Measurements from ENCODE around the gene DGUOK. TPM values are rescaled to one million over a fixed set of nuclear protein-coding genes. Genes with fewer than 3 reads are reported as not detected.

Gene DGUOK
- total and polyA plus RNA-seq, 4 donors: 28.9 to 103 (median 73.9) TPM

- TF ChIP-seq, protein P1, sequence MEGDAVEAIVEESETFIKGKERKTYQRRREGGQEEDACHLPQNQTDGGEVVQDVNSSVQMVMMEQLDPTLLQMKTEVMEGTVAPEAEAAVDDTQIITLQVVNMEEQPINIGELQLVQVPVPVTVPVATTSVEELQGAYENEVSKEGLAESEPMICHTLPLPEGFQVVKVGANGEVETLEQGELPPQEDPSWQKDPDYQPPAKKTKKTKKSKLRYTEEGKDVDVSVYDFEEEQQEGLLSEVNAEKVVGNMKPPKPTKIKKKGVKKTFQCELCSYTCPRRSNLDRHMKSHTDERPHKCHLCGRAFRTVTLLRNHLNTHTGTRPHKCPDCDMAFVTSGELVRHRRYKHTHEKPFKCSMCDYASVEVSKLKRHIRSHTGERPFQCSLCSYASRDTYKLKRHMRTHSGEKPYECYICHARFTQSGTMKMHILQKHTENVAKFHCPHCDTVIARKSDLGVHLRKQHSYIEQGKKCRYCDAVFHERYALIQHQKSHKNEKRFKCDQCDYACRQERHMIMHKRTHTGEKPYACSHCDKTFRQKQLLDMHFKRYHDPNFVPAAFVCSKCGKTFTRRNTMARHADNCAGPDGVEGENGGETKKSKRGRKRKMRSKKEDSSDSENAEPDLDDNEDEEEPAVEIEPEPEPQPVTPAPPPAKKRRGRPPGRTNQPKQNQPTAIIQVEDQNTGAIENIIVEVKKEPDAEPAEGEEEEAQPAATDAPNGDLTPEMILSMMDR (IDR thresholded peaks at IDR 0.05; ENCODE audit: control extremely low read depth, extremely low read depth): no peak
- peaks cover 3 to 22% (median 17%) of the 10 kb centered on the region in 4 donors for H3K36me3 ChIP-seq (ENCODE audit: control insufficient read depth in 4 of 4, insufficient read depth in 4 of 4, low read length in 4 of 4)
- WGBS, 2 donors: 55 to 83% methylated on average over 2 of the region's 2 CpGs
- H3K4me1 ChIP-seq (ENCODE audit: control insufficient read depth in 5 of 5, insufficient read depth in 5 of 5, low read length in 5 of 5): peaks cover 0 to 1% (median 0%) of the 10 kb centered on the region in 5 donors
- H3K27me3 ChIP-seq (ENCODE audit: control insufficient read depth in 3 of 3, insufficient read depth in 3 of 3, low read length in 2 of 3): no peaks in the 10 kb centered on the region
- no peak overlapping the region for H3K27ac ChIP-seq (ENCODE audit: low read depth in 1 of 2, low read length in 1 of 2)
- no peak for ATAC-seq (ENCODE audit: insufficient read depth, low FRiP score)
- H3K4me3 ChIP-seq: no peak overlapping the region
- no peak overlapping the region for H3K9ac ChIP-seq (ENCODE audit: insufficient read depth in 1 of 2, low read length in 2 of 2)
- H3K9me3 ChIP-seq (ENCODE audit: control insufficient read depth in 4 of 4, insufficient read depth in 3 of 4, low read length in 3 of 4): no peaks in the 10 kb centered on the region
- no peak for DNase-seq
Observed at GRCh38 chr2:73942664-73943063, 16.0 kb downstream of the DGUOK start.

- Histone ChIP-seq H3K9ac (ENCODE audit: insufficient read depth in 1 of 2, low read length in 2 of 2) (no peak overlapping the region), H3K27ac (ENCODE audit: low read depth in 1 of 2, low read length in 1 of 2) (no peak overlapping the region), H3K4me1 (ENCODE audit: control insufficient read depth in 5 of 5, insufficient read depth in 5 of 5, low read length in 5 of 5) (no peaks in the 10 kb centered on the region), H3K27me3 (ENCODE audit: control insufficient read depth in 3 of 3, insufficient read depth in 3 of 3, low read length in 2 of 3) (no peaks in the 10 kb centered on the region), H3K36me3 (ENCODE audit: control insufficient read depth in 4 of 4, insufficient read depth in 4 of 4, low read length in 4 of 4) (peaks cover 8 to 27% (median 17%) of the 10 kb centered on the region in 4 donors), H3K4me3 (no peak overlapping the region), H3K9me3 (ENCODE audit: control insufficient read depth in 4 of 4, insufficient read depth in 3 of 4, low read length in 3 of 4) (no peaks in the 10 kb centered on the region)
- TF ChIP-seq, protein P1 (IDR thresholded peaks at IDR 0.05; ENCODE audit: control extremely low read depth, extremely low read depth): no peak
- no peak for DNase-seq
- ATAC-seq (ENCODE audit: insufficient read depth, low FRiP score): no peak
- WGBS, 2 donors: 82 to 91% methylated on average over 4 of the region's 4 CpGs
Observed at GRCh38 chr2:73944714-73945113, 18.0 kb downstream of the DGUOK start.

DNA sequence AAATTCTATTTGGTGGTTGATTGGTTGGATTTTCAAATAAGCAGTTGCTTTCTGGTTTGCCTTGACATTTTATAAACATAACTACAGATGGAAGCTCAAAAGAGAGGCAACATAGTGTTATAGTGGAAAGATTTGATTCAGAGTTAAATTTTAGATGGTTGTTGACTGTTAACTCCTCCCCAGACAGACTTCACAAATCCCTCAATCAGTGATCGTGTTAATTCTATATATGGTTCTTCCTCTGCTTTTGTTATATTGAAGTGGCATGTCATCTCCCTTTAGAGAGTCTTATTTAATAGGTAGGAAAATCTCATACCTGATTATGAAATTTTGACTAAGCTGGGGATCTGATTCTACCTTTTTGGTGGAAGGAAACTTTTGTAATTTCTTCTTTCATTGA lies 19.5 kb downstream of the DGUOK start:
- H3K36me3 ChIP-seq (ENCODE audit: control insufficient read depth in 4 of 4, insufficient read depth in 4 of 4, low read length in 4 of 4): peaks cover 21 to 38% (median 24%) of the 10 kb centered on the region in 4 donors
- H3K9me3 ChIP-seq (ENCODE audit: control insufficient read depth in 4 of 4, insufficient read depth in 3 of 4, low read length in 3 of 4): no peaks in the 10 kb centered on the region
- no peak overlapping the region for H3K9ac ChIP-seq (ENCODE audit: insufficient read depth in 1 of 2, low read length in 2 of 2)
- no peak for DNase-seq
- no peak overlapping the region for H3K4me3 ChIP-seq
- WGBS, 2 donors: 77 to 94% methylated on average over 1 of the region's 1 CpG
- H3K27me3 ChIP-seq (ENCODE audit: control insufficient read depth in 3 of 3, insufficient read depth in 3 of 3, low read length in 2 of 3): no peaks in the 10 kb centered on the region
- no peak for ATAC-seq (ENCODE audit: insufficient read depth, low FRiP score)
- H3K4me1 ChIP-seq (ENCODE audit: control insufficient read depth in 5 of 5, insufficient read depth in 5 of 5, low read length in 5 of 5): no peaks in the 10 kb centered on the region
- no peak overlapping the region for H3K27ac ChIP-seq (ENCODE audit: low read depth in 1 of 2, low read length in 1 of 2)
- TF ChIP-seq, protein P1 (IDR thresholded peaks at IDR 0.05; ENCODE audit: control extremely low read depth, extremely low read depth): no peak

DNA sequence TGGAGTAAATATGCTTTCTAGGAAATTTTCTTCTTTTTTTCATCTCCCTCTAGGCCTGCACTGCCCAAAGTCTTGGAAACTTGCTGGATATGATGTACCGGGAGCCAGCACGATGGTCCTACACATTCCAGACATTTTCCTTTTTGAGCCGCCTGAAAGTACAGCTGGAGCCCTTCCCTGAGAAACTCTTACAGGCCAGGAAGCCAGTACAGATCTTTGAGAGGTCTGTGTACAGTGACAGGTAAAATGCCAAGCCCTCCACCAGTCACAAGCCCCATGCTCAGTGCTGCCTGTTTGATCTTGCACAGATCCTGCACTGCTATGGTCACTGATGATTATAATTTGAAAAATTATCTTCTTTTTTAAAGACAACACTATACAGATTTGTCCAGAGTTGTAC lies 20.0 kb downstream of the DGUOK start:
- no peaks in the 10 kb centered on the region for H3K4me1 ChIP-seq (ENCODE audit: control insufficient read depth in 5 of 5, insufficient read depth in 5 of 5, low read length in 5 of 5)
- H3K36me3 ChIP-seq (ENCODE audit: control insufficient read depth in 4 of 4, insufficient read depth in 4 of 4, low read length in 4 of 4): peaks cover 25 to 38% (median 28%) of the 10 kb centered on the region in 4 donors
- no peak for ATAC-seq (ENCODE audit: insufficient read depth, low FRiP score)
- no peak for DNase-seq
- 66 to 84% methylated on average over 3 of the region's 3 CpGs for WGBS, 2 donors
- no peak overlapping the region for H3K9ac ChIP-seq (ENCODE audit: insufficient read depth in 1 of 2, low read length in 2 of 2)
- H3K27me3 ChIP-seq (ENCODE audit: control insufficient read depth in 3 of 3, insufficient read depth in 3 of 3, low read length in 2 of 3): no peaks in the 10 kb centered on the region
- no peak overlapping the region for H3K4me3 ChIP-seq
- TF ChIP-seq, protein P1 (IDR thresholded peaks at IDR 0.05; ENCODE audit: control extremely low read depth, extremely low read depth): no peak
- no peak overlapping the region for H3K27ac ChIP-seq (ENCODE audit: low read depth in 1 of 2, low read length in 1 of 2)
- H3K9me3 ChIP-seq (ENCODE audit: control insufficient read depth in 4 of 4, insufficient read depth in 3 of 4, low read length in 3 of 4): no peaks in the 10 kb centered on the region
